NB4 (cell line): ENCODE data around the gene TBCA.

Experiments
- CTCF ChIP-seq: IDR thresholded peaks from one replicate; pipeline ENCODE4 v1.5.1; 2012; ENCODE audit warnings: low read depth, low read length
- POLR2A ChIP-seq: IDR thresholded peaks from 2 replicates; pipeline ENCODE4 v1.6.1; 2011; ENCODE audit warnings: mild to moderate bottlenecking; ENCODE audit not compliant: insufficient read length; ENCODE audit errors: extremely low read depth

- TF ChIP-seq CTCF (no peak), POLR2A (no peak)
These were observed 50.5 kb downstream of the TBCA start for GRCh38 chr5:77725616-77726015.
